Astrocyte of the spinal cord (primary cell): ENCODE results near the gene EGFR.

Experiments
- DNase-seq: peaks from one replicate; pipeline ENCODE4 v3.0.0; 2011; ENCODE audit warnings: low read depth, low spot score
- H3K4me3 ChIP-seq: 2 replicates; pipeline ENCODE4 v1.5.1; 2011; ENCODE audit warnings: low read depth, mild to moderate bottlenecking, low read length, moderate library complexity
- CTCF ChIP-seq: IDR thresholded peaks from 2 replicates; pipeline ENCODE4 v1.5.1; 2012; ENCODE audit warnings: low read depth, mild to moderate bottlenecking, low read length, inconsistent platforms
- in situ Hi-C: cut with HindIII; loops from 2 replicates; pipeline ENCODE4 v1.10.0; 2017; ENCODE audit warnings: low sequenced_read_pairs

The EGFR gene

GRCh38 chr7:55118426-55118825 lies 99.6 kb downstream of the EGFR start:
- no peak for DNase-seq
- no peak overlapping the region for H3K4me3 ChIP-seq
- in situ Hi-C loops, result no loop called here
- TF ChIP-seq CTCF, result no peak

- in situ Hi-C loops, result no loop called here
- no peak overlapping the region for H3K4me3 ChIP-seq
- no peak for DNase-seq
- no peak for TF ChIP-seq CTCF
These were observed 100.8 kb downstream of the EGFR start for GRCh38 chr7:55119571-55119970.

GRCh38 chr7:55120074-55120473 lies 101.3 kb downstream of the EGFR start:
- no peak for DNase-seq
- no peak for TF ChIP-seq CTCF
- in situ Hi-C loops, result no loop called here
- H3K4me3 ChIP-seq, result no peak overlapping the region

GRCh38 chr7:55120501-55121198 lies 101.8 kb downstream of the EGFR start:
- TF ChIP-seq CTCF, result no peak
- DNase-seq, result no peak
- no peak overlapping the region for H3K4me3 ChIP-seq
- in situ Hi-C loops, result no loop called here

GRCh38 chr7:55121249-55121648 lies 102.4 kb downstream of the EGFR start:
- no peak for DNase-seq
- no peak for TF ChIP-seq CTCF
- H3K4me3 ChIP-seq, result no peak overlapping the region
- in situ Hi-C loops, result no loop called here

- in situ Hi-C loops, result no loop called here
- no peak for TF ChIP-seq CTCF
- DNase-seq, result no peak
- no peak overlapping the region for H3K4me3 ChIP-seq
These were observed 103.4 kb downstream of the EGFR start for GRCh38 chr7:55122263-55122662.
